ENCODE data around the gene MRPL34.

GRCh38 chr19:17347361-17347760 is 41.7 kb downstream of the MRPL34 start:
- TF ChIP-seq CTCF (IDR thresholded peaks at IDR 0.05; ENCODE audit: insufficient read depth, low read depth, low read length) (no peak), EZH2 (IDR thresholded peaks at IDR 0.05; ENCODE audit: insufficient read depth, low read length) (no peak)
